ENCODE data around the gene ASRGL1.
A peak's percentile ranks its signal among the peaks of the same experiment; 100 is the strongest.

The ASRGL1 gene

GRCh38 chr11:62337303-62338181 lies at the start of gene ASRGL1:
ASRGL1 (plus strand) TSS chr11:62337448; CDS start chr11:62337978, 530 bp downstream.
- TF ChIP-seq CTCF (IDR thresholded peaks at IDR 0.05) = no peak
- TF ChIP-seq ZFX (IDR thresholded peaks at IDR 0.05; ENCODE audit: borderline replicate concordance) = no peak
- peak within 1 kb of the TSS; percentile 32 for H3K27ac ChIP-seq

- no peak for TF ChIP-seq CTCF (IDR thresholded peaks at IDR 0.05)
- TF ChIP-seq ZFX (IDR thresholded peaks at IDR 0.05; ENCODE audit: borderline replicate concordance) = no peak
These were observed 41.7 kb upstream of the ASRGL1 start for GRCh38 chr11:62295504-62295903.

GRCh38 chr11:62298975-62299374 lies 38.3 kb upstream of the ASRGL1 start, which contains the start of gene SCGB1D4:
SCGB1D4 (minus strand) TSS chr11:62299075; CDS start chr11:62299010, 65 bp downstream.
- no peak for TF ChIP-seq ZFX (IDR thresholded peaks at IDR 0.05; ENCODE audit: borderline replicate concordance)
- TF ChIP-seq CTCF (IDR thresholded peaks at IDR 0.05) = no peak
- H3K27ac ChIP-seq = no peak within 1 kb of the TSS

More at GRCh38 chr11:62295504-62295903, 41.7 kb upstream of the ASRGL1 start:
- H3K27ac ChIP-seq = no peak overlapping the region

GRCh38 chr11:62306227-62306626 lies 31.0 kb upstream of the ASRGL1 start:
- TF ChIP-seq ZFX (IDR thresholded peaks at IDR 0.05; ENCODE audit: borderline replicate concordance) (no peak), CTCF (IDR thresholded peaks at IDR 0.05) (no peak)
- H3K27ac ChIP-seq = no peak overlapping the region

GRCh38 chr11:62307950-62308349 lies 29.3 kb upstream of the ASRGL1 start:
- TF ChIP-seq ZFX (IDR thresholded peaks at IDR 0.05; ENCODE audit: borderline replicate concordance) = no peak
- no peak for TF ChIP-seq CTCF (IDR thresholded peaks at IDR 0.05)
- H3K27ac ChIP-seq = no peak overlapping the region

- H3K27ac ChIP-seq = no peak overlapping the region
- TF ChIP-seq CTCF (IDR thresholded peaks at IDR 0.05) (no peak), ZFX (IDR thresholded peaks at IDR 0.05; ENCODE audit: borderline replicate concordance) (no peak)
These were observed 27.3 kb upstream of the ASRGL1 start for GRCh38 chr11:62309991-62310390.

GRCh38 chr11:62315431-62315830 lies 21.8 kb upstream of the ASRGL1 start:
- no peak overlapping the region for H3K27ac ChIP-seq
- TF ChIP-seq ZFX (IDR thresholded peaks at IDR 0.05; ENCODE audit: borderline replicate concordance) (no peak), CTCF (IDR thresholded peaks at IDR 0.05) (no peak)

Measured in 22Rv1 (cell line).